ENCODE measurements around the gene FSTL1.

The FSTL1 gene

GRCh38 chr3:120450600-120451271, at the start of gene FSTL1:
FSTL1 (minus strand) TSS chr3:120450992; CDS start chr3:120450746, 246 bp downstream.
- DNase-seq (ENCODE audit: low read depth): no peak

GRCh38 chr3:120498556-120499346, 48.0 kb upstream of the FSTL1 start:
- DNase-seq (ENCODE audit: low read depth): peak; percentile 98

GRCh38 chr3:120497818-120498217, 47.0 kb upstream of the FSTL1 start:
- no peak for DNase-seq (ENCODE audit: low read depth)

- peak; percentile 90 for DNase-seq (ENCODE audit: low read depth)
These were observed 46.5 kb upstream of the FSTL1 start for GRCh38 chr3:120497336-120497735.

GRCh38 chr3:120496278-120497002, 45.6 kb upstream of the FSTL1 start:
- no peak for DNase-seq (ENCODE audit: low read depth)

- DNase-seq (ENCODE audit: low read depth): no peak
These were observed 45.0 kb upstream of the FSTL1 start for GRCh38 chr3:120495809-120496208.

GRCh38 chr3:120492103-120492502, 41.3 kb upstream of the FSTL1 start:
- no peak for DNase-seq (ENCODE audit: low read depth)

GRCh38 chr3:120489421-120489820, 38.6 kb upstream of the FSTL1 start:
- DNase-seq (ENCODE audit: low read depth): no peak

GRCh38 chr3:120488296-120488695, 37.5 kb upstream of the FSTL1 start:
- DNase-seq (ENCODE audit: low read depth): no peak

- no peak for DNase-seq (ENCODE audit: low read depth)
These were observed 36.4 kb upstream of the FSTL1 start for GRCh38 chr3:120487191-120487650.

- no peak for DNase-seq (ENCODE audit: low read depth)
These were observed 30.3 kb upstream of the FSTL1 start for GRCh38 chr3:120481081-120481480.

GRCh38 chr3:120477781-120478180, 27.0 kb upstream of the FSTL1 start:
- DNase-seq (ENCODE audit: low read depth): no peak

- DNase-seq (ENCODE audit: low read depth): no peak
These were observed 25.1 kb upstream of the FSTL1 start for GRCh38 chr3:120475722-120476377.

- no peak for DNase-seq (ENCODE audit: low read depth)
These were observed 23.3 kb upstream of the FSTL1 start for GRCh38 chr3:120473896-120474675.

- no peak for DNase-seq (ENCODE audit: low read depth)
These were observed 22.6 kb upstream of the FSTL1 start for GRCh38 chr3:120473389-120473788.

- no peak for DNase-seq (ENCODE audit: low read depth)
These were observed 21.5 kb upstream of the FSTL1 start for GRCh38 chr3:120472121-120472844.

GRCh38 chr3:120471643-120472042, 20.9 kb upstream of the FSTL1 start:
- no peak for DNase-seq (ENCODE audit: low read depth)

GRCh38 chr3:120470870-120471269, 20.1 kb upstream of the FSTL1 start:
- DNase-seq (ENCODE audit: low read depth): no peak

- no peak for DNase-seq (ENCODE audit: low read depth)
These were observed 19.1 kb upstream of the FSTL1 start for GRCh38 chr3:120469882-120470301.

GRCh38 chr3:120469440-120469839, 18.6 kb upstream of the FSTL1 start:
- DNase-seq (ENCODE audit: low read depth): no peak

Data from non-pigmented ciliary epithelial cell (primary cell).